ENCODE data around the gene TESK1.
A peak's percentile ranks its signal among the peaks of the same experiment; 100 is the strongest.

Gene TESK1, protein sequence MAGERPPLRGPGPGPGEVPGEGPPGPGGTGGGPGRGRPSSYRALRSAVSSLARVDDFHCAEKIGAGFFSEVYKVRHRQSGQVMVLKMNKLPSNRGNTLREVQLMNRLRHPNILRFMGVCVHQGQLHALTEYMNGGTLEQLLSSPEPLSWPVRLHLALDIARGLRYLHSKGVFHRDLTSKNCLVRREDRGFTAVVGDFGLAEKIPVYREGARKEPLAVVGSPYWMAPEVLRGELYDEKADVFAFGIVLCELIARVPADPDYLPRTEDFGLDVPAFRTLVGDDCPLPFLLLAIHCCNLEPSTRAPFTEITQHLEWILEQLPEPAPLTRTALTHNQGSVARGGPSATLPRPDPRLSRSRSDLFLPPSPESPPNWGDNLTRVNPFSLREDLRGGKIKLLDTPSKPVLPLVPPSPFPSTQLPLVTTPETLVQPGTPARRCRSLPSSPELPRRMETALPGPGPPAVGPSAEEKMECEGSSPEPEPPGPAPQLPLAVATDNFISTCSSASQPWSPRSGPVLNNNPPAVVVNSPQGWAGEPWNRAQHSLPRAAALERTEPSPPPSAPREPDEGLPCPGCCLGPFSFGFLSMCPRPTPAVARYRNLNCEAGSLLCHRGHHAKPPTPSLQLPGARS

DNA sequence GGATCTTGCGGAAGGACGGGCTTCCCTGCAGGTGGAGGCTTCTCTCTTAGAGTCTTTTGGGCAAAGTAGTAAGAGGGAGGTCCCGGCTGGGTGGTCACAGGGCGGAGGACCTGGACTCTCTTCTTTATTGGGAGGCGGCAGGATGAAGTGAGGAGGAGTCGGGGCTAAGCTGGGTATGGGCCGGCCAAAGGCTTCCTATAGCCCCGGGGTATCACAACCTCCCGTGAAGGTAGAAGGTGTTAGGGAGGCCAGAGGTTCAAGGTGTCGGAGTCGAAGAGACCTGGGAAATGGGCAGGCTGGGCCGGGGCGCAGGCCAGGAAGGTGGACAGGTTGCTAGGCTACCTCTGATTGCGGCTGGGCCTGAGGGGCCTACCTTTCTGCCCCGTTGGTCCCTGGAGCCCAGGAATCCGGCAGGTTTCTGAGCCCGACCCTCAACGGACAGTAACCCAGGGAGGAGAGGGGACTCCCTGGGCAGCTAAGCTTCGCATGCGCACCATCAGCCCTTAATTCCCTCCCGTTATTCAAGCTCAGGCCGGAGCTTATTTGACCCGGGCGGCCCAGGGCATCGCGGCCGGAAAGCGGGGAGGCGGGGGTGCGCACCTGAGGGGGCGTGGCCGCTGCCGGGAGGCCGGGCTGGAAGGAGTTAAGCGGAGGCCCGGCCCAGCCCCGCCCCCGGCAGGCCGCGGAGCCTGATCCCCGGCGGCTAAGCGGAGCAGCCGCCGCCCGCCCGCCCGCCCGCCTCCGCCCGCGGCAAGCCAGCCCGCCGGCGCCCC is at the start of gene TESK1:
Gene TESK1, plus strand, starts transcription at position 685 of the 773 bp plus-strand sequence. CDS start 358 bp downstream, outside the sequence.
- DNase-seq (ENCODE audit: low read depth, low spot score), result peak; percentile 87

DNA sequence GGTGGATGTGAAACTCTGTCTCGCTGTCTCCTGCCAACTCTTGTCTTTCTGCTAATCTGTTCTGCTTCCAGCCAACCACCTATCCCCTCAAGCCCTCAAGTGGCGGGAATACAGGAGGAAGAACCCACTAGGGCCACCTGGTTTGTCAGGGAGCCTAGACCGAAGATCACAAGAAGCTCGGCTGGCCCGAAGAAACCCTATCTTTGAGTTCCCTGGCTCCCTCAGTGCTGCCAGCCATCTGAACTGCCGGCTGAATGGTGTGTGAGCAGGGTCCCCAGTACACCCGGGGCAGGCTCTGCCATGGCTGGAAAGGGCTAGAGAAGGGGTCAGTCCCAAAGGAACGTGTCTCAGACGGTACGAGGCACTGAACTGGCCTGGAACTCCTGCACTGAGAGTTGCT is 49.2 kb upstream of the TESK1 start:
- no peak for DNase-seq (ENCODE audit: low read depth, low spot score)

DNA sequence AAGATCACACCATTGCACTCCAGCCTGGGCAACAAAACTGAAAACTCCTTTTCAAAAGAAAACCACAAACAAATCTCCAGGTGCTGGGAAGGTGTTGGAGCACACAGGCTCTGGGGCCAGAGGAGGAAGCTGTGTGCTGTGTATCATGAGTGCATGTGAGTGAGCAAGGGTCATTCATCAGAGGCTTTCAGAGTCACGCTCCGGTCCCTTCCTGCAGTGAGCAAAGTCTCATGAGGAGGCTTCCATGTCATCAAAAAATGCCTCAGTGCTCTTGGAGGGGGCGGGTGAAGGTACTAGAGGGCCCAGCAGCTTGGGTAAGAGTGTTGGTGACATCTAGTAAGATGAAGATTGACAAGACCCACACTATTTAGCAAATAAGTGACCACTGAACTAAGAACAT is 48.3 kb upstream of the TESK1 start:
- no peak for DNase-seq (ENCODE audit: low read depth, low spot score)

DNA sequence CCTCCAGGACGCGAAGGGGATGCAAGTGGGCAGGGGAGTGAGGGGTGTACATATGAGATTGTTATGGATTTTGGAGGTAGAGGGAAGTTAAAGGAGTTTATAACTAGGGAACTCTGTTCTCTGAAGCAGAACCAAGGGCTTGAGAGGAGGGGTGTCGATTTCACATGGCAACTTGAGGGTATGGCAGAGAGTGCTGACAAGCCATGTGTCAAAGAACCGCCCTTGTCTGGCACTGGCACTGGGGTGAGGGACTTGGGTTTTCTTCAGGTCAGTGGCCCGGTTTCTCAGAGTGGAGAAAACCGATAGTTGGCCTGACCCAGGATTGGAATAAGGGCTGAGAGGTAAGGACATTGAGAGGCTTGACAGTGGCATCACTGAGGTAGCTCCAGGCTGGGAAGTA is 47.7 kb upstream of the TESK1 start:
- DNase-seq (ENCODE audit: low read depth, low spot score), result no peak

DNA sequence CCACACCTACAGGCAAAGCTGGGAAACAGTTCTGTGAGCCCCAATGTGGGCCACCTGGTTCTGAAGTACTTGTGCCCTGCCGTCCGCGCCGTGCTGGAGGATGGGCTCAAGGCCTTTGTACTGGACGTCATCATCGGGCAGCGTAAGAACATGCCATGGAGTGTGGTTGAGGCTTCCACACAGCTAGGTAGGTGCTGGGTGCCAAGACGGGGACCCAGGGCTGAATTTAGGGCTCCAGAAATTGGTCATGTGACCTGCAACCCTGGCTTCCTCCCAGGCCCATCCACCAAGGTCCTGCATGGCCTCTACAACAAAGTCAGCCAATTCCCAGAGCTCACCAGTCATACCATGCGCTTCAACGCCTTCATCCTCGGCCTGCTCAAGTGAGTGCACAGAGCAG is 46.9 kb upstream of the TESK1 start:
- no peak for DNase-seq (ENCODE audit: low read depth, low spot score)

DNA sequence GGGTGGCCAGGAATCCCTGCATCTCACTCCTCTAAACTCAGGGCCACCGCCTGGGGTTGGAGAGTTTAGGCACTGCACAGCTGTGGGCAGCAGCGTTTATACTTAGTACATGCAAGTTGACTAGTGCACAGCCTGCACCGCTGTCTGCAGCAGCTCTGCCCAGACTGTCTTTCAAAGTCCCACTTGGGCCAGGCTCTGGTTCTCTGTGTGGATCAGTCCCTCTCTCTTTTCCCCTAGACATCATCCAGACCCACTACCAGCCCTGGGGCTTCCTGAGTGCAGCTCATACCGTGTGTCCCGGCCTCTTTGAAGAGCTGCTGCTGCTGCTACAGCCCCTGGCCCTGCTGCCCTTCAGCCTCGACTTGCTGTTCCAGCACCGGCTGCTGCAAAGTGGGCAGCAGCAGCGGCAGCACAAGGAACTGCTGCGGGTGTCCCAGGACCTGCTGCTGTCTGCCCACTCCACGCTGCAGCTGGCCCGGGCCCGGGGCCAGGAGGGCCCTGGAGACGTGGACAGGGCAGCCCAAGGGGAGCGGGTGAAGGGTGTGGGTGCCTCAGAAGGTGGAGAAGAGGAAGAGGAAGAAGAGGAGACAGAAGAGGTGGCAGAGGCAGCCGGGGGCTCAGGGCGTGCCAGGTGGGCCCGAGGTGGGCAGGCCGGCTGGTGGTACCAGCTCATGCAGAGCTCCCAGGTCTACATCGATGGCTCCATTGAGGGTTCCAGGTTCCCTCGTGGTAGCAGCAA is 45.1 kb upstream of the TESK1 start:
- no peak for DNase-seq (ENCODE audit: low read depth, low spot score)

DNA sequence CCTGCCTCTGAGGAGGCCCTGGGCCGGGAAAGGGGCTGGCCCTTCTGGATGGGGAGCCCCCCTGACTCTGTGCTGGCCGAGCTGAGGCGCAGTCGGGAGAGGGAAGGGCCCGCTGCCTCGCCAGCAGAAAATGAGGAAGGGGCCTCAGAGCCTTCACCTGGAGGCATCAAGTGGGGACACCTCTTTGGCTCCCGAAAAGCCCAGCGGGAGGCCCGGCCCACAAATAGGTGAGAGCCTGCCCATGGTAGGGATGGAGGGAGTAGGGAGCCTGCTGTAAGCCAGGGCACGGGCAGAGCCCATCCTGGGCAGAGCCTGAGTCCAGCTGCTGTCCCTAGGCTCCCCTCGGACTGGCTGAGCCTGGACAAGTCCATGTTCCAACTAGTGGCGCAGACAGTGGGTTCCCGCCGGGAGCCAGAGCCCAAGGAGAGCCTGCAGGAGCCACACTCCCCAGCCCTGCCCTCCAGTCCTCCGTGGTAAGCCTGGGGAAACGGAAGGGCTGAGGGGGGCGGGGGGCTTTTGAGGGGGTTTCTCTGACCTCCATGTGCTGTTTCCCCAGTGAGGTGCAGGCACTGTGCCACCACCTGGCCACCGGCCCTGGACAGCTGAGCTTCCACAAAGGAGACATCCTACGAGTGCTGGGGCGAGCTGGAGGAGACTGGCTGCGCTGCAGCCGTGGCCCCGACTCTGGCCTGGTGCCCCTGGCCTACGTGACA is 44.3 kb upstream of the TESK1 start:
- no peak for DNase-seq (ENCODE audit: low read depth, low spot score)

DNA sequence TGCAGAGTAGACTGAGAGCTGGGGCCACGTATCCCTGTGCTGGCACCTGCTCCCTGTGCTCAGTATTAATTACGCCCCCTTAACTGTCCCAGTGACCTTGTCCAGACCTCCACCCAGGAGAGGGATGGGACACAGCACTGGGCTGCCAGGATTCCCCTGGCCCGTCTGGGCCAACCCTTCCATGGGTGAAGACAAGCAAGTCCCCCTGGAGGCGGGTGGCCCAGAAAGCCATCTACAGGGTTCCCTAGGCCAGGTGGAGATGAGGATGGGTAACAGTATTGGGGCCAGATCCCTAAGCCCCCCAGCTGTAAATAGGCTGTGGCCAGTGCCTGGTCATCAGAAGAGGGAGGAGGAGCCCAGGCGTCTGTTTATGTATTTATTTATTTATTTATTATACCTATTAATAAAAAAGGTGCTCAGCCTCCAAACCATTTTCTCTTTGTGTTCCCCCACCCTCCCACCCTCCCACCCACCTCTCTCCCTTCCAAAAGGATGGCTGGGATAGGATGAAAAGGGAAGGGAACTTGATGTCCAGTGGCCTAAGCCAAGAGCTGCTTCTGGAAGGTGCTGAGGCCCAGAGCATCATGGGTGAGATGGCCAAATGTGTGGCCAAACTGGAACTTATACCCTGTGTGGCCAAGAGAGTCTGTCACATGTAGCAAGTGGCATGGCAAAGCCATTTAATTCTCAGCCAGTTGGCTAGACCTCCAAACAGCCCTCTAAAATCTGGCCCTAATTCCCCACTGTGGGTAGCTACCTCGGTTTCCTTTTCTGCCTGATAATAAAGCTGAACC is 43.4 kb upstream of the TESK1 start:
- no peak for DNase-seq (ENCODE audit: low read depth, low spot score)

DNA sequence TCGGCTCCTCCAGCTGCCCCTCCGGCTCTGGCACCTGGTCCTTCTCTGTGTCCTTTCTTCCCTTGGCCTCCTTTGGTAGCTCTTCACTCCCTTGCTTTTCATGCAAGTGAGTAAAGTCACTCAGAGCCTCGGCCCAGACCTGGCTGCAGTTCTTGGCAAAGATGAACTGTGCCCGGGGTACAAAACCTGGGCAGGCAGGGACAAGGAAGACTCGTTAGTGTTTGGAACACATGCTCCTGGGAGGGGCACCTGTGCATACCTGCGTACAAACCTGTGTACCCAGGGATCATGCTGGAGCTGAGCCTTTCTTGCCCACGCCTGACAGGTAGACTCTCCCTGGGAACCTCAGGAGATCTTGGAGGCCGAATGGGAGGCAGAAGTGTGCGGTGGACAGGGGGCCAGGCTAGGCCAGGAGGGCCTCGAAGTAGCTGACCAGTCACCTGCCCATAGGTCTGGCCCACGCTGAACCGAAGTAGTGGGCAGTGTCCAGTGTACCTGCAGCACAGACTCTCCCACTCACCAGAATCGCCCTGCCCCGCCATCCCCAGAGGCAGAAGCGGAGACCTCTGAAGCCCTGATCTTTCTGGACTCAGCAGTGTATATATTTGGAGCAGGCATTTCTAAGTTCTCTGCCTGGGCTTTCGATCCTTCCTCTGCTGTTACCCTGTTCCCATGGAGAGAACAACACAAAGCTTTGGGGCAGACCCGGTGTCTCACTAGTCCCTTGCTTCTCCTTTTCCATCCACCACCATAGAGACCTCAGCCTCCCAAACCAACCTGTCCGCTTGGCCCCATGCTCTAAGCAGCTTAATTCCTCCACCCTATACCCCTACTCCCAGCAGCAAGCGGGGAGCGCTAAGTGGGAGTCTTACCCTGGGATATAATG is 41.9 kb upstream of the TESK1 start:
- no peak for DNase-seq (ENCODE audit: low read depth, low spot score)

DNA sequence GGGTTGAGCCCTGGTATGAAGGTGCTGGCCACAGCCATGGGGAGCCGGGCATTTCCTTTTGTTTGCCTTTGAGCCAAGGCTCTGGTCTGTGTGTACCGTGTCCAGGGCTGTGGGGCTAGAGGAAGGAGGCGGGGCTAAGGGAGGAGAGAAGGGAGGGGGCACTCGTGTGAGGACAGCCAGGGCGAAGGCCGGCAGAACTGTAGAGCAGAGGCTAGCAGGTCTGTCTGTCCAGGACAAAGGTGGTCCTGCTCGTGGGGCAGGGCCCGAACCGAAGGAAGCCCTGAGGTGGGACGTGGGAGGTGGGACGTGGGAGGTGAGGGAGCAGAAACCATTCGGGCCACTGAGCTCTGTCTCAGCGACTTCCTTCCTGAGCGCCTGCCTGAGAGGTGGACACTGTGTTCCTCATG is 41.3 kb upstream of the TESK1 start:
- peak; percentile 40 for DNase-seq (ENCODE audit: low read depth, low spot score)

DNA sequence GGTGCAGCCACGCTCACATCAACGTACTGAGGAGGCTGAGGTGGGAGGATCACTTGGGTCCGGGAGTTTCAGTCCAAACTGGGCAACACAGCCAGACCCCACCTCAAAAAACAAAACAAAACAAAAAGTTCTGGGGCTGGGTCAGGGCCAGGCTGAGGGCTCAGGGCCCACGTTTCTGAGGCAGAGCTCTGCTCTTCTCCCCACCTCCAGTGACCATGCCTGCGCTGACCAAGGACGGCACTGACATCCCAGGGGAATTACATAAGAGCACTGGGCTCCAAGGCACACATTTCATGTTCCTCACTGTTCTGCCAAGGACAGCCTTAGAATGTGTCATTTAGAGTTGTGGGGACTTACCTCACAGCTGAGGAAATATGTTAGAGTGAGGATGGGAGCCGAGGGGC is 40.4 kb upstream of the TESK1 start:
- no peak for DNase-seq (ENCODE audit: low read depth, low spot score)

DNA sequence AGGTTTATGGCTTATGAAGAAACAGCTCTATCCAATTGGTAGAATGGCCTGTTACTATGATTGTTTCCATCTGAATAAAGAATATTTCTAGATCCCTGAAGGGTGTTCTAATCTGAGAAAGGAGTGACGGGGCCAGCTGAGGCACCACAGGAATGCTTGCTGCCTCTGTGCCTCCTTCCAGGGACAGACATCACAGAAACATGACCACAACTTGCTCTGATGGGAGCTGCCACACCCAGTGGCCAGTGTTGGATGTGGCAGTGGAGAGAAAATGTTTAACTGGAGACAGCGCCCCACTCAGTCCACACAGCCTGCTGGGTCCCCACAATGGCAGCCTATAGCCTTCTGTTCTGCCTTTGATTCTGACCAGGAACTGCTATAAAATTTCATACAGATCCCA is 38.6 kb upstream of the TESK1 start:
- peak; percentile 68 for DNase-seq (ENCODE audit: low read depth, low spot score)

DNA sequence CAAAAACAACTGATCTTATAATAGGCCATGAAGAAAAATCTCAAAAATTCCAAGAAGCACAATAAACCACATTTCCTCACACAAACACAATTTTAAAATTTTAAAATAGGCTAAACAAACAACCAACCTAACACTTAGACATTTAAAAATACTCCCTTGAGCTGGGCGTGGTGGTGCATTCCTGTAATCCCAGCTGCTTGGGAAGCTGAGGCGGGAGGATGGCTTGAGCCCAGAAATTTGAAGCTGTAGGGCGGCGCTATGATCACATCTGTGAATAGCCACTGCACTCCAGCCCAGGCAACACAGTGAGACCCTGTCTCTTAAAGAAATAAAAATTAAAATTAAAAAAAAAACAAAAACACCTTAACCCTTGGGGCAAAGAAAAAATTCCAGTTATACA is 36.9 kb upstream of the TESK1 start:
- DNase-seq (ENCODE audit: low read depth, low spot score), result no peak

DNA sequence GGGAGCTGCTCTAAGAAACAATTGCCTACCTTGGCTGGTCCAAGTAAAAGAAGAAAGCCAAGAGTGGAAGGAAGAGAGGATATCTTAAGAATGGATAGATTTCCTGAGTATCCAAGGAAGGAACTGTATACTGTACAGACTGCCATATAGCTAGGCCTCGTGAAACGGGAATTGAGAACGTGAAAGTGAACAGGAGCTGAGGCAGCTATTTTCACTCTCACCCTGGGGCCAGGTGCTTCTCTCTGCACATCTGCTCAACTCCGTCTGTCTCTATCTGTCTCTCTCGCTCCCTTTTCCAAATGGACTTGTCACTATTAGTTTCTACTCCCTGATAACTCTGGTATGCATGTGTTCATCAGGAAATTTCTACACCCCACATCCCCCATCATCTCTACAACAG is 35.9 kb upstream of the TESK1 start:
- no peak for DNase-seq (ENCODE audit: low read depth, low spot score)

DNA sequence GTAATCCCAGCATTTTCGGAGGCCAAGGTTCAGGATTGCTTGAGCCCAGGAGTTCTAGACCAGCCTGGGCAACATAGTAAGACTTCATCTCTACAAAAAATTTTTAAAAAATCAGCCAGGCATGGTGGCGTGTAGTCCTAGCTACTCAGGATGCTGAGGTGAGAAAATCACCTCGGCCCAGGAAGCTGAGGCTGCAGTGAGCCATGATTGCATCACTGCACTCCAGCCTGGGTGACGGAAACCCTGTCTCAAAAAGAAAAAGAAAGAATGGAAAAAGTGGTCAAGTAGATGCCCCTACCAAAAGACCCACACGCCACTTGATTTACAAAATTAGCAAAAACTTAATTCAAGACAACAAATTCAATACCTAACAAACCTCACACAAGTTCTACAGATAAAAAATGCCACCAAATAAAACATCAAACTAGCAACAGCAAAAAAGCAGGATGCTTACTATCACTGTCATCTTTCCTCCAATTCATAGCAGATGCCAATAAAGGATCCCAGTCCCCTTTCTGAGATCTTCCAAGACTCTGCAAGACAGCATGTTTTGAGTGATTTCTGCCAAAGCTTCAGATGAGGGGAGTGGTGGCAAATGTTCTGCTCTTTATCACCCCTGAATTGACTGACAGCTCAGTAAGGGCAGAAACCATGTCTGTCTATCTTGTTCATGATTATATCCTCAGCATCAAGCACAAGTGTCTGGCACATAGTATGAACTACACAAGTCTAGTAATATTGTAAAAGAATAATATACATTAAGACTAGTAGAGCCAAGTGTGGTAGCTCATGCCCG is 34.2 kb upstream of the TESK1 start:
- DNase-seq (ENCODE audit: low read depth, low spot score), result no peak

DNA sequence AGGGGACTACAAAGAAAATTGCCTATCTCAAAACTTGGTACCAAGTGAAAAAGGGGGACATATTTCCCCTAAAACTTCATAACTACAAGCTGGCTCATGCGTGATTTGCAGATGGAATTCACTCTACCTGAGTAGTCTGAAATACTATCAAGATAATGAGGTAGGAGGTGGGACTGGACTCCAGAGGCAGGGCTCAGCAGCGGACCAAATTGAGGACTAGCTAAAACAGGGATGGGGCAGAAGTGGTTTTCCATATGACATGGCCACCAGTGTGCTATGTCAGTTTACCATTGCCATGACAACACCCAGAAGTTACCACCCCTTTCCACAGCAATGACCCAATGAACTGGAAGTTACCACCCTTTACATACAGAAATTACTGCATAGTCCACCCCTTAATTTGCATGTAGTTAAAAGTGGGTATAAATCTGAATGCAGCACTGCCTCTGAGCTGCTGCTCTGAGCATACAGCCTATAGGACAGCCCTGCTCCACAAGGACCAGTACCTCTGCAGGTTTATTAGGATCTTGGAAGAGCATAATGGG is 30.4 kb upstream of the TESK1 start:
- DNase-seq (ENCODE audit: low read depth, low spot score), result no peak

DNA sequence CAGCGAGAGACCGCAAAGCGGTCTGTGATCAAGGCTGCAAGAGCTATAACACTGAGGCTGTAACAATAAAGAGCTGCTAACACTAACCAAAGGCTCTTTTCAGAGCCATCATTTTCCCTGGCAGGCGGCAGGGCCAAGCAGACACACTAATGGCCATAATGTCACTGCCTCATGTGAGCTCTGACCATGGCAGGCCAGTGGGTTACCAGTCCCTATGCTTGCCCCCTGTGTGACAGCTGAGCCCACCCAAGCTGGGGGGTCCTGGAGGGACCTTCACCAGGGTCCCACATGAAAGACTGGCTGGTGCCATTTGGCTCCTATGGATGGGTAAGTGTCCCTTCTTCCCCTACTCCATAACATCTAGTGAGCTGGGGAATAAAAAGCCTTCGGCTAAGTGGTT is 29.6 kb upstream of the TESK1 start:
- no peak for DNase-seq (ENCODE audit: low read depth, low spot score)

DNA sequence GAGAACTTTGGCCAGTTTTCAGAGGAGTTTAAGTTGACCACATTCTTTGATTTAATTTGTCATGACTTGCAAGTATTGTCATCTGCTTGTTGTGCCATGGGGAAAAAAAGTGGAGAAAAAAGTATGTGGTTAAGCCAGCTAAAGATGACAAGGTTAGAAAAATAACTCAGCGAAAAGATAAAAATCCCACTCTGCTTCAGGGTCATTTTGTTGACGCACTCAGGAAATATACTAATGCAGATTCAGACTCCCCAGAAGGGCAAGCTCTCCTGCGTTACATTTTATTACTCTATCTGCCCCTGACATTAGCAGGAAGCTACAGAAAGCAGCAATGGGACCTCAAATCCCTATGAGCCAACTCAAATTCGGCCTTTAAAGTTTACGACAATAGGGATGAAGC is 27.6 kb upstream of the TESK1 start:
- no peak for DNase-seq (ENCODE audit: low read depth, low spot score)
